ENCODE results near the gene PRR5L.

PRR5L gene

DNA sequence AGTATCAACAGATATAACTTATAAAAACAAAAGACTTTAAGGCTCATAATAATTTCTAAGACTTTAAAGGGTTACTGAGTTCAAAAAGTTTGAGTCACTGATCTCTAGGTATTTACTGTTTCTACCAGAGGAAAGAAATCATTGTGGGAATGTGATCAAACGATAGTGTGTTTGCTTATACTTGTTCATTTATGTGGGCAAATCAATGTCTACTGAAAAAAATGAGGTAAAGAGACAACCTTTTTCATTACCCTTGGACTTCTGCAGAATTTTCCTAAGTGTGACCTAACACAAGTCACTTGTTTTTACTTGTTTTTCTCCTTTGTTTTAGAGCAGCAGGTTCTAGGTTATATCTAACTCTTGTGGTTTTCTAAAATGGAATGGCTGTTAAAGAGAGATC is 65.4 kb downstream of the PRR5L start:
- H3K27ac ChIP-seq (replicated peaks), result no peak overlapping the region

DNA sequence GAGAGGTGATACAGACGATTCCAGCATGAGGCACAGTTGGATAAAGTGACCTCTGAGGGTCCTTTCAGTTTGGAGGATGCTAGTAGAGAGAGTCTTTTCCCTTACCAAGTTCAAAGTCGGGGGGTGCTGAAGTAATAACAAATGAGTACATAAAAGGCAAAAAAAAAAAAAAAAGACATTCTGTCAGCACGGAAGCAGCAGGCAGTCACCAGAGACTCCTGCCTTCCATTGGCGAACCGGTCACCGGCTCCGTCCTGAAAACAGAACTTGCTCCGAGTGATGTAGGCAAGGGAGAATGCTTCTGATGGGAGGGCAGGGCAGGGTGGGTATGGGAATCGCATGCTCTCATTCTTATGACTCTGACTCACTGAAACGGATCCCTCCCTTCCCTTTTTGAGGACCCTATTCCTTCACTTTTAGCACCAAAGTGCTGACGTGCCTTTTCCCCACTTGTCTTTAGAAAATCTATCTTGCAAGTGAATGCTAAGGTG is 65.9 kb downstream of the PRR5L start:
- TF ChIP-seq SPI1 (IDR thresholded peaks at IDR 0.05; ENCODE audit: borderline replicate concordance, low read depth) (no peak), POLR2AphosphoS5 (IDR thresholded peaks at IDR 0.05; ENCODE audit: low read depth) (no peak), GABPA (IDR thresholded peaks at IDR 0.05; ENCODE audit: low read depth) (no peak)
- TF ChIP-seq, protein P1, sequence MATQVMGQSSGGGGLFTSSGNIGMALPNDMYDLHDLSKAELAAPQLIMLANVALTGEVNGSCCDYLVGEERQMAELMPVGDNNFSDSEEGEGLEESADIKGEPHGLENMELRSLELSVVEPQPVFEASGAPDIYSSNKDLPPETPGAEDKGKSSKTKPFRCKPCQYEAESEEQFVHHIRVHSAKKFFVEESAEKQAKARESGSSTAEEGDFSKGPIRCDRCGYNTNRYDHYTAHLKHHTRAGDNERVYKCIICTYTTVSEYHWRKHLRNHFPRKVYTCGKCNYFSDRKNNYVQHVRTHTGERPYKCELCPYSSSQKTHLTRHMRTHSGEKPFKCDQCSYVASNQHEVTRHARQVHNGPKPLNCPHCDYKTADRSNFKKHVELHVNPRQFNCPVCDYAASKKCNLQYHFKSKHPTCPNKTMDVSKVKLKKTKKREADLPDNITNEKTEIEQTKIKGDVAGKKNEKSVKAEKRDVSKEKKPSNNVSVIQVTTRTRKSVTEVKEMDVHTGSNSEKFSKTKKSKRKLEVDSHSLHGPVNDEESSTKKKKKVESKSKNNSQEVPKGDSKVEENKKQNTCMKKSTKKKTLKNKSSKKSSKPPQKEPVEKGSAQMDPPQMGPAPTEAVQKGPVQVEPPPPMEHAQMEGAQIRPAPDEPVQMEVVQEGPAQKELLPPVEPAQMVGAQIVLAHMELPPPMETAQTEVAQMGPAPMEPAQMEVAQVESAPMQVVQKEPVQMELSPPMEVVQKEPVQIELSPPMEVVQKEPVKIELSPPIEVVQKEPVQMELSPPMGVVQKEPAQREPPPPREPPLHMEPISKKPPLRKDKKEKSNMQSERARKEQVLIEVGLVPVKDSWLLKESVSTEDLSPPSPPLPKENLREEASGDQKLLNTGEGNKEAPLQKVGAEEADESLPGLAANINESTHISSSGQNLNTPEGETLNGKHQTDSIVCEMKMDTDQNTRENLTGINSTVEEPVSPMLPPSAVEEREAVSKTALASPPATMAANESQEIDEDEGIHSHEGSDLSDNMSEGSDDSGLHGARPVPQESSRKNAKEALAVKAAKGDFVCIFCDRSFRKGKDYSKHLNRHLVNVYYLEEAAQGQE (IDR thresholded peaks at IDR 0.05; ENCODE audit: insufficient replicate concordance, low read depth), result no peak
- no peak overlapping the region for H3K27ac ChIP-seq (replicated peaks)
- H3K27me3 ChIP-seq (ENCODE audit: insufficient read depth, poor library complexity, severe bottlenecking), result no peaks in the 10 kb centered on the region
- H3K4me3 ChIP-seq (replicated peaks; ENCODE audit: insufficient read depth, low read length), result no peak overlapping the region
- DNase-seq (ENCODE audit: low read depth in 1 of 2, low spot score in 1 of 2), result no peak

More for the DNA sequence above, 65.4 kb downstream of the PRR5L start:
- Histone ChIP-seq H3K4me3 (replicated peaks; ENCODE audit: insufficient read depth, low read length) (no peak overlapping the region), H3K27me3 (ENCODE audit: insufficient read depth, poor library complexity, severe bottlenecking) (no peaks in the 10 kb centered on the region)
- no peak for TF ChIP-seq SPI1 (IDR thresholded peaks at IDR 0.05; ENCODE audit: borderline replicate concordance, low read depth)
- DNase-seq (ENCODE audit: low read depth in 1 of 2, low spot score in 1 of 2), result no peak

DNA sequence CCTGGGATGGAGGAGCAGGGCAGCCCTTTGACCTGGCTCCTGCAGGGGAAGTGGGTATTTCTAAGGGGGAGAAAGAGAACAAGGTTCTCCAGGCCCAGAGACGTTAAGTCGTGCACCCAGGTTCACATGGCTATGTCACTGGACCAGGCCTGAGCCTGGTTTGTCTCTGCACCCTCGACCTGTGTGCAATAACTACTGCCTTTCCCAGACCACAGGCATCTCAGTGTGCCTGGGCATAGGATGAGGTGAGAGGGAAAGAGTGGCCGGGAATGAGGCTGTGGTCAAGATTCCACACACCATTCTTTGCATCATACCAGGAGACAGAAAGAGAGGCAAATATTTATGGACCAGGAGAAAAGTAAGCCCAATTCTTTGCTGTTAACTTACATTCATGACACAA is 66.8 kb downstream of the PRR5L start:
- no peaks in the 10 kb centered on the region for H3K27me3 ChIP-seq (ENCODE audit: insufficient read depth, poor library complexity, severe bottlenecking)
- no peak for DNase-seq (ENCODE audit: low read depth in 1 of 2, low spot score in 1 of 2)
- no peak overlapping the region for H3K4me3 ChIP-seq (replicated peaks; ENCODE audit: insufficient read depth, low read length)
- TF ChIP-seq SPI1 (IDR thresholded peaks at IDR 0.05; ENCODE audit: borderline replicate concordance, low read depth) (no peak), GABPA (IDR thresholded peaks at IDR 0.05; ENCODE audit: low read depth) (no peak)
- TF ChIP-seq, protein P1 (IDR thresholded peaks at IDR 0.05; ENCODE audit: insufficient replicate concordance, low read depth), result no peak
- H3K27ac ChIP-seq (replicated peaks), result no peak overlapping the region

DNA sequence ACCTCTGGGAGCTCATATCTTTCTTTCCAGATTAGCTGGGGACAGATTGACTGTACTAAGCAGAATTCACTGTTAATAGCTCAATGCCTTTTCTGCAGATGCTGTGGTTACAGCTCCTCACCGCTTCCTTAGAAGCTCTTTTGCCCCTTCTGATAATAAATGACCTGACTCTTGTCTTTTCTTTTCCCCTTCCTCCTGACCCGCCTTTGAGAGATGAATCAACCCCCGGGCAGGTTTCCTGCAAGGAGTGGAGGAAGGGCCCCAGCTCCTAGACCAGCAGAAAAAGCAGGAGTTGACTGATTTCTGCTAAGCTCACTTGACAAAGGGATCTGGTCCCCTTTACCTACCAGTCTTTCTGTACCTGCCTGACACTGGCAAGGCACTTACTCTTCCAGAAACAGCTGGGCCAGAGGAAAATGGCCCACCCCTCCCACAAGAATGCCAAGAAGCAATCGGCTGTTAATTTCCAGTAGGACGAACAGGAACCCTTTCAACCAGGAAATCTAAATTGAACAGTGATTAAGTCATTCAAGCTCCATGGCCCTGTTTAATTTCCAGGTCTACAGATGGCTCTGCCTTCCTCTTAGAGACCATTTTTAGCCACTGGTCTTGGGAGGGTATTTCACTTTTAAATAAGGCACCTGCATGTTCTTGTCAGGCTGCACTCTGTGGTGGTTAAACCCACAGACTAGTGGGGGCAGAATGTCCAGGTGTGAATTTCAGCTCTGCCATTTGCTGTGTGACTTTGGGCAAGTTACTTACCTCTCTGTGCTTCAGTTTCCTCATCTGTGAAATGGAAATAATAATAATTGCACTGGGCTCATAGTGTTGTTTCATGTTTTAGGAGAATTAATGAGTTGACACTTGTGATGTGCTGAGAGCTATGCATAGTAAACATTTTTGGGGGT is 67.5 kb downstream of the PRR5L start:
- Histone ChIP-seq H3K27me3 (ENCODE audit: insufficient read depth, poor library complexity, severe bottlenecking) (no peaks in the 10 kb centered on the region), H3K27ac (replicated peaks) (no peak overlapping the region), H3K4me3 (replicated peaks; ENCODE audit: insufficient read depth, low read length) (no peak overlapping the region)
- TF ChIP-seq, protein P2, sequence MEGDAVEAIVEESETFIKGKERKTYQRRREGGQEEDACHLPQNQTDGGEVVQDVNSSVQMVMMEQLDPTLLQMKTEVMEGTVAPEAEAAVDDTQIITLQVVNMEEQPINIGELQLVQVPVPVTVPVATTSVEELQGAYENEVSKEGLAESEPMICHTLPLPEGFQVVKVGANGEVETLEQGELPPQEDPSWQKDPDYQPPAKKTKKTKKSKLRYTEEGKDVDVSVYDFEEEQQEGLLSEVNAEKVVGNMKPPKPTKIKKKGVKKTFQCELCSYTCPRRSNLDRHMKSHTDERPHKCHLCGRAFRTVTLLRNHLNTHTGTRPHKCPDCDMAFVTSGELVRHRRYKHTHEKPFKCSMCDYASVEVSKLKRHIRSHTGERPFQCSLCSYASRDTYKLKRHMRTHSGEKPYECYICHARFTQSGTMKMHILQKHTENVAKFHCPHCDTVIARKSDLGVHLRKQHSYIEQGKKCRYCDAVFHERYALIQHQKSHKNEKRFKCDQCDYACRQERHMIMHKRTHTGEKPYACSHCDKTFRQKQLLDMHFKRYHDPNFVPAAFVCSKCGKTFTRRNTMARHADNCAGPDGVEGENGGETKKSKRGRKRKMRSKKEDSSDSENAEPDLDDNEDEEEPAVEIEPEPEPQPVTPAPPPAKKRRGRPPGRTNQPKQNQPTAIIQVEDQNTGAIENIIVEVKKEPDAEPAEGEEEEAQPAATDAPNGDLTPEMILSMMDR (IDR thresholded peaks at IDR 0.05; ENCODE audit: insufficient read depth, low read length), result no peak
- TF ChIP-seq GABPA (IDR thresholded peaks at IDR 0.05; ENCODE audit: low read depth) (no peak), POLR2AphosphoS5 (IDR thresholded peaks at IDR 0.05; ENCODE audit: low read depth) (no peak), SPI1 (IDR thresholded peaks at IDR 0.05; ENCODE audit: borderline replicate concordance, low read depth) (no peak)
- TF ChIP-seq, protein P1 (IDR thresholded peaks at IDR 0.05; ENCODE audit: insufficient replicate concordance, low read depth), result no peak
- DNase-seq (ENCODE audit: low read depth in 1 of 2, low spot score in 1 of 2), result no peak
